Left lung (tissue), 10 donors: ENCODE measurements around the gene ITIH3. TPM values are rescaled to one million over a fixed set of nuclear protein-coding genes. Genes with fewer than 3 reads are reported as not detected.

ENCODE experiments used
- ATAC-seq: fragments of 200-7000 bp; cut with Tn5 transposase; one replicate; pipeline ENCODE4 v1.9.1; 2020; ENCODE audit warnings: moderate library complexity
- DNase-seq, 4 donors: peaks; one replicate each; pipeline ENCODE4 v3.0.0-alpha.2; 2013 to 2020
- H3K27ac ChIP-seq, 2 donors: fragments of 200-600 bp; sonication (generic) in 1 of 2; one replicate each; pipeline versions ENCODE4 v1.5.0 to v1.8.0; 2020 to 2021
- H3K27me3 ChIP-seq, 2 donors: fragments of 200-600 bp; sonication (generic) in 1 of 2; one replicate each; pipeline versions ENCODE4 v1.5.0 to v1.8.0; 2020 to 2021
- H3K36me3 ChIP-seq, 2 donors: fragments of 200-600 bp; sonication (generic) in 1 of 2; one replicate each; pipeline versions ENCODE4 v1.5.0 to v1.8.0; 2020 to 2021
- H3K4me1 ChIP-seq, 2 donors: fragments of 200-600 bp; one replicate each; pipeline ENCODE4 v1.8.0; 2021
- H3K4me3 ChIP-seq, 2 donors: fragments of 200-600 bp; sonication (generic) in 1 of 2; one replicate each; pipeline versions ENCODE4 v1.5.0 to v1.8.0; 2020 to 2021; ENCODE audit warnings: mild to moderate bottlenecking in 1 of 2
- H3K9me3 ChIP-seq, 2 donors: fragments of 200-600 bp; sonication (generic) in 1 of 2; one replicate each; pipeline versions ENCODE4 v1.5.0 to v1.8.0; 2020 to 2021
- intact Hi-C, 2 donors: fragments of 100-400 bp; cut with DNase I; formaldehyde crosslinking; loops; one replicate each; pipeline versions ENCODE4 v1.11.2 to v1.14.2; 2022
- polyA plus RNA-seq, 6 donors: library from polyadenylated mRNA; unstranded; fragments of 120-200 nt; gene quantifications; one replicate each; pipeline ENCODE4 v1.2.1, GENCODE V29; 2013; ENCODE audit not compliant: insufficient read length in 6 of 6
- total RNA-seq, 2 donors: library from RNA; stranded (reverse); fragmentation: NEBNext Ultra II Directional; extraction: Animal tissue kit (Norgen Biotek cat#: 25700); gene quantifications; one replicate each; pipeline ENCODE4 v1.2.1, GENCODE V29; 2021
- TF ChIP-seq, protein P1 (sequence below), 2 donors: fragments of 200-600 bp; sonication (generic) in 1 of 2; IDR thresholded peaks; one replicate each; pipeline versions ENCODE4 v1.5.0 to v1.8.0; 2021; ENCODE audit warnings: antibody characterized with exemption in 2 of 2
- donor health status: DM: no; HTN: yes; CAD: no.
- donor health status: DM: no; HTN: no; CAD: no.

Gene ITIH3
- total and polyA plus RNA-seq, 8 donors: 1.5 to 5.8 (median 3.4) TPM

DNA sequence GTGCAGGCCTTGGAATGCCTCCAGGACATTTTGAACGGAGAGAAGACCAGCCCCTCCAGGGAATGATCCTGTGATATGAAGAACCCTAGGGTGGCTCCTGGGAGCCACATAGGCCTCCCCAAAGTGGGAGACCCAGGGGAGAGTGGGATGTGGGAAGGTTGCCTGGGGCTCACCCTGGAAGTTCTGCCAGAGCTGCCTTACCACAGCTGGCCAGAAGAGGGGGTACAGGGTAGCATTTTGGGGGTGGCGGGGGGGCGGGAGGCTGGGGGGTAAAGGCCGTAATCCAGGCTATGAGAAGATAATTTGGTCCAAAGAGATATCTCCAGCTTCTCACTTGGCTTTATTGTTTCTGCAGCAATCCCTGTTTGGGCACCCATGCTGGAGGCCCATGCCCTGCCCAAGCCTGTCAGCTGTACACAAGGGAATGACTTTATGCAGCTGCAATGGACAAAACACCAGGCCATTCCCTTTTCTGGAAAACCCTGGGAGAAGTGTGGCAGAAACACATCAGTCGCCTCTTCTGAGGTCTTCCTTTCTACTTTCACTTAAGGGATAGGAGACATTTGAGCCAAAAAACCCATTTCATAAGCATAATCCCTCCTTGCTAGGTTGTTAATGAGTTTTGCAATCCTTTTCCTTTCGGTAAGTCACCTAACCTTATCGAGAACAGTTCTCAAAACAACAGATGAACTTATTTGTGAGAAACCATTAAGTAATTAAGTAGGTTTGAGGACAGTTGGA is 51.3 kb downstream of the ITIH3 start:
- H3K4me3 ChIP-seq: no peak overlapping the region
- DNase-seq (no peak), ATAC-seq (peak; percentile 49)
- H3K27me3 ChIP-seq: no peaks in the 10 kb centered on the region
- H3K4me1 ChIP-seq: peaks cover 10 to 37% of the 10 kb centered on the region in 2 donors
- intact Hi-C loops: loop anchor here in 1 of 2 donors (10.0 kb wide), 1 partner anchor 229 kb away; no protein-coding TSS in a partner anchor
- peak overlapping the region; percentile 61 for H3K27ac ChIP-seq
- TF ChIP-seq, protein P1, sequence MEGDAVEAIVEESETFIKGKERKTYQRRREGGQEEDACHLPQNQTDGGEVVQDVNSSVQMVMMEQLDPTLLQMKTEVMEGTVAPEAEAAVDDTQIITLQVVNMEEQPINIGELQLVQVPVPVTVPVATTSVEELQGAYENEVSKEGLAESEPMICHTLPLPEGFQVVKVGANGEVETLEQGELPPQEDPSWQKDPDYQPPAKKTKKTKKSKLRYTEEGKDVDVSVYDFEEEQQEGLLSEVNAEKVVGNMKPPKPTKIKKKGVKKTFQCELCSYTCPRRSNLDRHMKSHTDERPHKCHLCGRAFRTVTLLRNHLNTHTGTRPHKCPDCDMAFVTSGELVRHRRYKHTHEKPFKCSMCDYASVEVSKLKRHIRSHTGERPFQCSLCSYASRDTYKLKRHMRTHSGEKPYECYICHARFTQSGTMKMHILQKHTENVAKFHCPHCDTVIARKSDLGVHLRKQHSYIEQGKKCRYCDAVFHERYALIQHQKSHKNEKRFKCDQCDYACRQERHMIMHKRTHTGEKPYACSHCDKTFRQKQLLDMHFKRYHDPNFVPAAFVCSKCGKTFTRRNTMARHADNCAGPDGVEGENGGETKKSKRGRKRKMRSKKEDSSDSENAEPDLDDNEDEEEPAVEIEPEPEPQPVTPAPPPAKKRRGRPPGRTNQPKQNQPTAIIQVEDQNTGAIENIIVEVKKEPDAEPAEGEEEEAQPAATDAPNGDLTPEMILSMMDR (IDR thresholded peaks at IDR 0.05): peak in 1 of 2 donors; percentile 33
- H3K9me3 ChIP-seq: no peaks in the 10 kb centered on the region
- peaks cover 0 to 47% of the 10 kb centered on the region in 2 donors for H3K36me3 ChIP-seq

DNA sequence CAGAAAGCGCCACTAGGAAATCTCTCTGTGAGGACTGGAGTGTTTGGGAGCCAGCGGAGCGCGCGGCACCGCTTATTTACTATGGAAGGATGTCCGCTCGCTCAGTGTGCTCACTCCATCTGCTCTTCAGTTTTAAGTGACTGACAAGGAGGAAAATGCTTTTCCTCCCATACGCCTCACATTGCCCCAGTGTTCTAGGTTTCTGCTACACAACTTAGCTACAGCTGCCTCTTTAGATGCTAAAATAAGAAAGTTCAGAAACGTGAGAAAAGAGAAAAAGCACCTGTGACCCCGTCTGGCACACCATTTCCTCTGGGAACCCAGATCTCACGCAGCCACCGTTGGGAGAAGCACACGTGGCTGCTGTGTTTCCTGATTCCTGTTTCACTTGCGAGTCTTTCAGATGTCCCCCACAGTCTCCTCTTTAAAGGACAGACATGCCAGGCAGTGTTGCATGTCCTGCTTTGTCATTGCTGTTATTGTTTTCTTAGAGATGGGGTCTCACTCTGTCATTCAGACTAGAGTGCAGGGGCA is 51.9 kb downstream of the ITIH3 start:
- H3K27ac ChIP-seq: no peak overlapping the region
- DNase-seq (no peak), ATAC-seq (no peak)
- H3K36me3 ChIP-seq: peaks cover 0 to 47% of the 10 kb centered on the region in 2 donors
- peaks cover 10 to 37% of the 10 kb centered on the region in 2 donors for H3K4me1 ChIP-seq
- no peaks in the 10 kb centered on the region for H3K27me3 ChIP-seq
- TF ChIP-seq, protein P1 (IDR thresholded peaks at IDR 0.05): no peak
- H3K9me3 ChIP-seq: no peaks in the 10 kb centered on the region
- intact Hi-C loops: loop anchor here in 1 of 2 donors (10.0 kb wide), 1 partner anchor 228 kb away; no protein-coding TSS in a partner anchor
- H3K4me3 ChIP-seq: no peak overlapping the region

DNA sequence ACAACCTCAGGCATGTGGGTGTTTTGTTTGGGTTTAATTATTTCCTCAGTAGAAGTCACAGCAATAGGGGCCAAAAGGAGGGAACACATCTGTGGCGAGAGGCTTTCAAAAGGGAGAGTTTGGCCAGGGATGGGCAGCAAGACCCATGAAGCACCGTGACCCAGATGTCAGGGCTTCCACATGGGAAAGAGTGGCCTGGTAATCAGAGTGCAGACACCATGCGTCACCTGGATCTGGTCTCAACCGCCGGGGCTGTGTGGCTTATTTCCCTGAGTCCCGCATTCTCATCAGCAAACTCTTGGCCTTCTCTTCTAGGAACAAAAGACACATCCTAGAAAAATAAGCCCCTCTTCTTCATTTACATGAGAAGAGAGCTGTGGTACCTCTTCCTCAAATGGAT is 52.6 kb downstream of the ITIH3 start:
- no peaks in the 10 kb centered on the region for H3K9me3 ChIP-seq
- no peaks in the 10 kb centered on the region for H3K27me3 ChIP-seq
- no peak overlapping the region for H3K4me3 ChIP-seq
- no peak for DNase-seq
- no peak for ATAC-seq
- intact Hi-C loops: loop anchor here in 1 of 2 donors (10.0 kb wide), 1 partner anchor 228 kb away; no protein-coding TSS in a partner anchor
- H3K4me1 ChIP-seq: peaks cover 10 to 37% of the 10 kb centered on the region in 2 donors
- H3K36me3 ChIP-seq: peaks cover 0 to 48% of the 10 kb centered on the region in 2 donors
- H3K27ac ChIP-seq: no peak overlapping the region
- TF ChIP-seq, protein P1 (IDR thresholded peaks at IDR 0.05): no peak

DNA sequence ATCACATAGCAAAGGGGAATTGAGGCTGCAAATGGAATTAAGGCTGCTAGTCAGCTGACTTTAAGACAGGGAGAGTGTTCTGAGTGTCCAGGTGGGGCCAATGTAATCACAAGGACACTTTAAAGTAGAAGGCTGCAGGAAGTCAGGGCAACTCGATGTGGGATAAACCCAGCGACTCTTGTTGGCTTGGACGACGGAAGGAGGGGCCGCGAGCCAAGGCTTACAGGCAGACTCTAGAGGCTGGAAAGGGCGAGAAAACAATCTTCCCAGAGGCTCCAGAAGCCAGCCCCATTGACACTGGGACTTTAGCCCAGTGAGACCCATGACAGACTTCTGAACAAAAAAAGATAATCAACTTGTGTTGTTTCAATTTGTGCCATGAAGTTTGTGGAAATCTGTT is 53.1 kb downstream of the ITIH3 start:
- TF ChIP-seq, protein P1 (IDR thresholded peaks at IDR 0.05): no peak
- Histone ChIP-seq H3K4me1 (peaks cover 10 to 39% of the 10 kb centered on the region in 2 donors), H3K27ac (no peak overlapping the region), H3K4me3 (no peak overlapping the region), H3K36me3 (peaks cover 0 to 53% of the 10 kb centered on the region in 2 donors), H3K9me3 (no peaks in the 10 kb centered on the region), H3K27me3 (no peaks in the 10 kb centered on the region)
- no peak for ATAC-seq
- no peak for DNase-seq
- intact Hi-C loops: loop anchor here in 1 of 2 donors (10.0 kb wide), 1 partner anchor 227 kb away; no protein-coding TSS in a partner anchor

DNA sequence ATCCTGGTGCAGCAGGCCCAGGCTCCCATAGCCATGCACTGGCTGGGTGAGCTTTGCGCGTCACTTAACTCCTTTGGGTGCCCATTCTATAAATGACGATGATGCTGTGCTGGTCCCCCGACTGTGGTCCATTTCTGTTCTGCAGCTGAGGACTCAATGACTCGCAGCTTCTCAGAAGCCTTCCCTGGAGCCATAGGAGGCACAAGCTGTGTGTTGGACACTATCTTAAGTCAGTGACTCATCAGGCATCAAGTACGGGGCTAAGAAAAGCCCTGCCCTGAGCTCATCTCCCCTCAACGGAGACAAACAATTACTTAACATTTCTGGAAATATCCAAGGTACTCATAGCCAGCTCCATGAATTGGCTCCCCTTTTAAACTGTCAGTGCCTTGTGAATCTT is 54.0 kb downstream of the ITIH3 start:
- peak; percentile 7 for ATAC-seq
- peaks cover 0 to 54% of the 10 kb centered on the region in 2 donors for H3K36me3 ChIP-seq
- intact Hi-C loops: loop anchor here in 1 of 2 donors (10.0 kb wide), 1 partner anchor 226 kb away; no protein-coding TSS in a partner anchor

More for the DNA sequence above, 54.0 kb downstream of the ITIH3 start:
- H3K4me3 ChIP-seq: no peak overlapping the region
- peaks cover 10 to 30% of the 10 kb centered on the region in 2 donors for H3K4me1 ChIP-seq
- TF ChIP-seq, protein P1 (IDR thresholded peaks at IDR 0.05): no peak
- no peak overlapping the region for H3K27ac ChIP-seq
- no peaks in the 10 kb centered on the region for H3K27me3 ChIP-seq
- no peaks in the 10 kb centered on the region for H3K9me3 ChIP-seq
- no peak for DNase-seq
